ENCODE data around the gene F5.

F5 gene

GRCh38 chr1:169586395-169587255 lies at the start of gene F5:
TSS of gene F5 (minus strand) at chr1:169586481. CDS start at chr1:169586386, 95 bp downstream.
- DNase-seq (ENCODE audit: low read depth, low spot score), result peak; percentile 59

DNA sequence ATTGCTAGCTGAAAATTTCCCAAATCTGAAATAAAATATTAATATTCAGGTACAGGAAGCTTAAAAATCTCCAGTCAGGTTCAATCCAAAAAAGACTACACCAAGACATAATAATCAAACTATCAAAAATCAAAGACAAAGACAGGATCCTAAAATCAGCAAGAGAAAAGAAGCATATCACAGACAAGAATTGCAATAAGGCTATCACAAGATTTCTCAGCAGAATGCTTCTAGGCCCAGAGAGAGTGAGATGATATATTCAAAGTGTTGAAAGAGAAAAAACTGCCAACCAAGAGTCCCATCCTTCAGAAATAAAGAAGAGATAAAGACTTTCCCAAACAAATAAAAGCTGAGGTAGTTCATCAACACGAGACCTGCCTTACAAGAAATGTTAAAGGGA lies 48.6 kb upstream of the F5 start:
- DNase-seq (ENCODE audit: low read depth, low spot score), result no peak

DNA sequence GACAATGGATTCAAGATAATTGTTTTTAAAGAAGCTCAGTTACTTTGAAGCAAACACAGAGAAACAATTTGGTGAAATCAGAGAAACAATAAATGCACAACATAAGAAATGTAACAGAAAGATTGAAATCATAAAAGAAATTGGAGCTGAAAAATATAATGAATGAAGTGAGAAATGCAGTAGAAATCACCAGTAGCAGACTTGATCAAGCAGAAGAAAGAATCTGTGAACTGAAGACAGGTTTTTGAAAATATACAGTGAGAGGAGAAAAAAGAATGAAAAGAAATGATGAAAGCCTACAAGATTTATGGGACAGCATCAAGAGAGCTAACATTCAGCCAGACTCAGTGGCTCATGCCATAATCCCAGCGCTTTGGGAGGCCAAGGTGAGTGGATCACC lies 47.9 kb upstream of the F5 start:
- DNase-seq (ENCODE audit: low read depth, low spot score), result no peak

DNA sequence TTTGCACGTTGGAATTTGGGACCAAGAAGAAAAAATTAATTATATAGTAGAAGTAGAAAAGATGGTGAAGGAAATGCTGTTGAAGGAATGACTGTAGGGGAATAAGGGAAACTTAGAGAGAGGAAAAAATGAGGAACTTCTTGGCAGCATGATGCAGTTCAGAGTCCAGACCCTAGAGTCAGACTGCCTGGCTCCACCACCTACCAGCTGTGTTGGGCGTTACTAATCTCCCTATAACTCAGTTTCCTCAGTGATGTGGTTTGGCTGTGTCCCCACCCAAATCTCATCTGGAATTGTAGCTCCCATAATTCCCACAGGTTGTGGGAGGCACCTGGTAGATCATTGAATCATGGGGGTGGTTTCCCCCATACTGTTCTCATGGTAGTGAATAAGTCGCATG lies 45.0 kb upstream of the F5 start:
- no peak for DNase-seq (ENCODE audit: low read depth, low spot score)

- no peak for DNase-seq (ENCODE audit: low read depth, low spot score)
These were observed 43.7 kb upstream of the F5 start, which contains the start of gene SELP for GRCh38 chr1:169630006-169630405. TSS of gene SELP (minus strand) at chr1:169630124. CDS start at chr1:169630074, 50 bp downstream.

GRCh38 chr1:169624912-169625311 lies 38.6 kb upstream of the F5 start:
- no peak for DNase-seq (ENCODE audit: low read depth, low spot score)

DNA sequence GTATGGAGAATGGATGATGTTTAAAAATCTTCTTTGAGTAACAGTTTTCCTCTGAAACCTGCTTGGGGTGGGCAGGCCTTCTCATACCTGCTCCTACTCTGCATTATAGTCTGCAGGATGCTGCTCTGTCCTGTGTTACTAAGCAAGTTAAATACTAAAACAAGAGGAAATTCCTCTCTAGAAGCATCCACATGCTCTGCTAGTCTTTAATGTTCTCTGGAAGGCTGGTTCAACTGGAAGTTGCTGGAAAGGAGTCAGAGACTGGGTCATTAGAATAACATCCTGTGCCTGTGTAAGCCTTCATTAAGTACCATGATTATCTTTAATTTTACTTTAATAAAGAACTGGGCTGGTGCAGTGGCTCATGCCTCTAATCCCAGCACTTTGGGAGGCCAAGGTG lies 37.8 kb upstream of the F5 start:
- no peak for DNase-seq (ENCODE audit: low read depth, low spot score)

DNA sequence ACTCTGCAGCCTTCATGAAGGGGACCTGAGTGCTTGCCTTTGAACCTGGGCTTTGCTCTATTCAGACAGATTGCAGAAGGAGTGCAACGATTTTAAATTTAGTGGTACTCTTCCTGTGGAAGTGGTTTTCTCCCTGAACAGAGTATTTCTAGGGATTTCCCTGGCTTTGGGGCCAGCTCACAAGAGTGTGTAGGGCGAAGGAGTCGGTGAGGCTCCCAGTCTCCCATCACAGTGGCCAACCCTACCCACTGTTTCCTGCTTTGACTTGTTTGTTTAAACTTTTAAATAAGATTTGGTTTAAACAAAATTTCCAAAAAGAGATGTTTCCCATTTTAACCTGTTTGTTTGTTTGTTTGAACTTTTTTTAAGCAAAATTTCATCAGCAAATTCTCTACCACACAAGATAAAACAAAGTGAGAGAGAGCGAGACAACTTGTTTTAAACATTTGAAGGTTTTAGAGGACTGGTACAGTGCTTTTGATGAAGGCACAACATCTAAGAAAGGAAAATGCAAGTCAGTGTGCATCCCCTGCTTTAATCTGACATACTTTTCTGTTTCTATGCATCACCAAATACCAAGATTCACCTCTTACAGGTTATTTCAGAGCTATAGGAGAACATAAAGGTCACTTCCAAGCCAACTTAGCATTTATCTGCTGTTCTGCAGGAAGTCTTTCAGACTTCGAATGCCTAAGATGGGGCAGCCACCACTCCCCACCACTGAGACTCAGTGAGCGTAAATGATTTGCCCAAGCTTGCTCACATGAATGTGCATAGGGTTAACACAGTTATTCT lies 37.0 kb upstream of the F5 start:
- no peak for DNase-seq (ENCODE audit: low read depth, low spot score)

DNA sequence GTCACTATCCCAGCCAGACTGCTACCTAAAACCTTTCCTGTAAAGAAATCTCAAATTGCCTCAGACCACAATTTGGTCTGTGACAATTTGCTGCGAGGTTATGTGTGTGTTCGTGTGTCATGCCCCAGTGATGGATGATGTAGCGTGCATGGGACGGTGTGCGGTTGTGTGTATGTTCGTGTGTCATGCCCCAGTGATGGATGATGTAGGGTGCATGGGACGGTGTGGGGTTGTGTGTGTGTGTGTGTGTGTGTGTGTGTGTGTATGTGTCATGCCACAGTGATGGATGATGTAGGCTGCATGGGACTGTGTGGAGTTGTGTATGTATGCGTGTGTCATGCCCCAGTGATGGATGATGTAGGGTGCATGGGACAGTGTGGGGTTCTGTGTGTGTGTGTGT lies 34.3 kb upstream of the F5 start:
- no peak for DNase-seq (ENCODE audit: low read depth, low spot score)

GRCh38 chr1:169618367-169618766 lies 32.1 kb upstream of the F5 start:
- no peak for DNase-seq (ENCODE audit: low read depth, low spot score)

DNA sequence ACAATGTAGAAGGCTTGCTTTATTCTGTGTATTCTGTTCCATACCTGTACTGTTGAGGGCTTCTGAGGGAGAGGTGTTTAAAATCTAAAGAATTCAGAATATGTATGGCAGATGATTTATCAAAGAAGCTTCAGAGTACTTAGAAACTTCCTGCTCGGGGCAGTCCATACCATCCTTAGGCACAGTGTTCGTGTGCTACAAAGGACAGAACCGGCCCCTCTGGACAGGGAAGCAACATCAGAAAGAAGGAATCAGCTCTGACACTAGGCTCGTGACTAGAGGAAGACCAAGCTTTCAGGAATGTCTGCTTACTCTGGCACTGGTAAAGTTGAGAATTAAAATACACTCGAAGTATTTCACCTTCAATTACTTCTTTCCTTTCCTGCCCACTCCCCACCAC lies 29.5 kb upstream of the F5 start:
- no peak for DNase-seq (ENCODE audit: low read depth, low spot score)

DNA sequence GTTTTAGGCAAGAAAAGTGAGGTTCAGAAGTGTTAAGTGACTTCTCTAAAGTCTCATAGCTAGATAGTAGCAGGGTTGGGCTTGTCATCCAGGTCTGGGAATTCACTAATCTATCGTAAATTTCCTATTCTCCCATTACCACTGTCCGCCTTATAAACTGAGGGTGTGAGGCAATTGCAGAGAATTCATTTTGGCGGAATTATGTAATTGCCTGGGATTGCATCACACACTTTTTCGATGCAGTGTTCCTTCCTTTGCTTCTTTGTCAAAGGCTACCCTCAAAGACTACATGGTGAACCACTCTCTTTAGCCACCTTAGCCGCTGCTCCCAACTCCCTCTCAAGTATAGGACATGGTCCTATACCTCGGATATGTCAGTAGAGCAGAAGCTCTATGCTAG lies 24.6 kb upstream of the F5 start:
- no peak for DNase-seq (ENCODE audit: low read depth, low spot score)

- DNase-seq (ENCODE audit: low read depth, low spot score), result no peak
These were observed 23.8 kb upstream of the F5 start for GRCh38 chr1:169610108-169610507.

DNA sequence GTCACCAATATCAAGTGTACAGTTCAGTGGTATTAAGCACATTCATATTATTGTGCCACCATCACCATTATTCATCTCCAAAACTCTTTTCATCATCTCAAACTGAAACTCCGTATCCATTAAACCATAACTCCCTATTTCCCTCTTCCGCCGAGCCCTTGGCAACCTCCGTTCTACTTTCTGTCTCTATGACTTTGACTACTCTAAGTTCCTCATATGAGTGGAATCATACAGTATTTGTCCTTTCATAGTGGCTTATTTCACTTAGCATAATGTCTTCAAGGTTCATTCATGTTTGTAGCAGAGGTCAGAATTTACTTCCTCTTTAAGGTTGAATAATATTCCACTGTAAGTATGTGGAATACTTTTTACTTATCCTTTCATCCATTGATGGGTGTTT lies 21.9 kb upstream of the F5 start:
- DNase-seq (ENCODE audit: low read depth, low spot score), result no peak

- DNase-seq (ENCODE audit: low read depth, low spot score), result peak; percentile 15
These were observed 18.7 kb upstream of the F5 start for GRCh38 chr1:169604781-169605560.

- no peak for DNase-seq (ENCODE audit: low read depth, low spot score)
These were observed 15.0 kb upstream of the F5 start for GRCh38 chr1:169601096-169601881.

DNA sequence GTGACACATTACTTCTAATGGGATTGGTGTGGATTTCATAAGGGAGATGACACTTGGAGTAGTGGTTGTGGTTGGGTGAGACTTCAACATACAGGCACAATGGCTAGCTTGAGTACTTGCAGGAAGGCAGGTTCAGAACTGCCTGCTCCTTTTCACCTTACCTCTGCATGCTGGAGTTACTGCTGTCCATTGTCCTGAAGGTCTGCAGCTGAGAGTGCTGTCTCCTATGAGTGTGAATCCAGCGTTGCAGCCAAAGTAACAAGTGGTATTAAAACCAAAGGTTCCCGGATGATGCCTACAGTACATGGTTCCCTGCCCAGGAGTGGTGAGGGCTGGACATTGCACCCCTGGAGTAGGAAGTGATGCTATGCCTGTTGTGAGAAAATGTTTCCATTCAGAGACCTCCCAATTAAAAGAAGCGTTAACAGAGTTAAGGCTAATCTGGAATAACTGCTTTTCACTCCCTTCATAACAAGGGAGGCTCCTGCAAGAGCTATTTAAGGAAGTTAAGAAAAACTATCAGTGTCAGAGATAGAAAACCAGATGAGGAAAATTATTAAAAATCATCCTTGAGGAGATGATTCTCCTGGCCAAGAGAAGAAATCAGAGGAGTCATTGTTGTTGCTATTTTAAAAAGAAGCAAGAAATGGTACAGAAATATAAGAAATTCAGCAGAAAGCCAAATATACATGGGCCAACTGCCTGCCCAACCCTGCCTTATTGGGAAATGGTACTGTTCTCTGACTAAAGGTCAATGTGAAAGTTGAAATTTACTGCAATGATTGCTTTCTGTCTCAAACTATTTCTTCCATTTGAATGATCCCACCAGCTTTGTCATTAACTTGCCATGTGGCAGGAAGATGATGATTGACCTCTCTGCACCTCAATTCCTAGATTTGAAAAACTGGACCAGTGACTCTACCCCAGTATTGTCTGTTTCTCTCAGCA lies 9.8 kb upstream of the F5 start:
- no peak for DNase-seq (ENCODE audit: low read depth, low spot score)

- DNase-seq (ENCODE audit: low read depth, low spot score), result no peak
These were observed 8.1 kb upstream of the F5 start for GRCh38 chr1:169594391-169594790.

GRCh38 chr1:169590932-169591331 lies 4.7 kb upstream of the F5 start:
- no peak for DNase-seq (ENCODE audit: low read depth, low spot score)

Data from activated CD4-positive, CD25-positive, alpha-beta regulatory T cell treated with anti-CD3 and anti-CD28 coated beads, Interleukin-2, amount 50 U/mL, for 16 hours (primary cell).